Measurements from ENCODE around the gene MRAS.
A peak's percentile ranks its signal among the peaks of the same experiment; 100 is the strongest.

MRAS gene

DNA sequence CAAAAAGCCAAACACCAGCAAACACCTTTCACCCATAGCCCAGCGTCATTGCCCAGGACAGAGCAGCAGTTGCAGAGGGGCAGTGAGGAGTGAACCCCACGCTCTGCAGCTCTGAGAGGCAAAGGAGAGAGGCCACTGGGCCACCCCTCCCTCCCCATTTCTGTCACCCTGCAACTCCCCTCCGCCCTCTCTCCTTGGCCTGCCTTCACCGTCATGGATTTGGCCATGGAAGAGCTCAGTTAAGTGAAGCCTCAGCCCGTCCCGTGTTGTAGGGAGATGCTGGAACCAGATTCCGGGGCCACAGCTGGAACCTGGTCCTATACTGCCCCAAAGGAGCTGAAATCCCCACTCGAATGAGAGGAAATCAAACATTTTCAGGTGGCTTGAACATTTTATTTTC is 21.9 kb downstream of the MRAS start:
- TF ChIP-seq, protein P1, sequence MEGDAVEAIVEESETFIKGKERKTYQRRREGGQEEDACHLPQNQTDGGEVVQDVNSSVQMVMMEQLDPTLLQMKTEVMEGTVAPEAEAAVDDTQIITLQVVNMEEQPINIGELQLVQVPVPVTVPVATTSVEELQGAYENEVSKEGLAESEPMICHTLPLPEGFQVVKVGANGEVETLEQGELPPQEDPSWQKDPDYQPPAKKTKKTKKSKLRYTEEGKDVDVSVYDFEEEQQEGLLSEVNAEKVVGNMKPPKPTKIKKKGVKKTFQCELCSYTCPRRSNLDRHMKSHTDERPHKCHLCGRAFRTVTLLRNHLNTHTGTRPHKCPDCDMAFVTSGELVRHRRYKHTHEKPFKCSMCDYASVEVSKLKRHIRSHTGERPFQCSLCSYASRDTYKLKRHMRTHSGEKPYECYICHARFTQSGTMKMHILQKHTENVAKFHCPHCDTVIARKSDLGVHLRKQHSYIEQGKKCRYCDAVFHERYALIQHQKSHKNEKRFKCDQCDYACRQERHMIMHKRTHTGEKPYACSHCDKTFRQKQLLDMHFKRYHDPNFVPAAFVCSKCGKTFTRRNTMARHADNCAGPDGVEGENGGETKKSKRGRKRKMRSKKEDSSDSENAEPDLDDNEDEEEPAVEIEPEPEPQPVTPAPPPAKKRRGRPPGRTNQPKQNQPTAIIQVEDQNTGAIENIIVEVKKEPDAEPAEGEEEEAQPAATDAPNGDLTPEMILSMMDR (IDR thresholded peaks at IDR 0.05; ENCODE audit: borderline replicate concordance, control extremely low read depth, extremely low read depth, insufficient read depth, missing control alignments) = no peak
- no peak for DNase-seq (ENCODE audit: low spot score)
- in situ Hi-C loops (cut with MboI; ENCODE audit: low sequenced_read_pairs, unreplicated experiment) = no loop called here

DNA sequence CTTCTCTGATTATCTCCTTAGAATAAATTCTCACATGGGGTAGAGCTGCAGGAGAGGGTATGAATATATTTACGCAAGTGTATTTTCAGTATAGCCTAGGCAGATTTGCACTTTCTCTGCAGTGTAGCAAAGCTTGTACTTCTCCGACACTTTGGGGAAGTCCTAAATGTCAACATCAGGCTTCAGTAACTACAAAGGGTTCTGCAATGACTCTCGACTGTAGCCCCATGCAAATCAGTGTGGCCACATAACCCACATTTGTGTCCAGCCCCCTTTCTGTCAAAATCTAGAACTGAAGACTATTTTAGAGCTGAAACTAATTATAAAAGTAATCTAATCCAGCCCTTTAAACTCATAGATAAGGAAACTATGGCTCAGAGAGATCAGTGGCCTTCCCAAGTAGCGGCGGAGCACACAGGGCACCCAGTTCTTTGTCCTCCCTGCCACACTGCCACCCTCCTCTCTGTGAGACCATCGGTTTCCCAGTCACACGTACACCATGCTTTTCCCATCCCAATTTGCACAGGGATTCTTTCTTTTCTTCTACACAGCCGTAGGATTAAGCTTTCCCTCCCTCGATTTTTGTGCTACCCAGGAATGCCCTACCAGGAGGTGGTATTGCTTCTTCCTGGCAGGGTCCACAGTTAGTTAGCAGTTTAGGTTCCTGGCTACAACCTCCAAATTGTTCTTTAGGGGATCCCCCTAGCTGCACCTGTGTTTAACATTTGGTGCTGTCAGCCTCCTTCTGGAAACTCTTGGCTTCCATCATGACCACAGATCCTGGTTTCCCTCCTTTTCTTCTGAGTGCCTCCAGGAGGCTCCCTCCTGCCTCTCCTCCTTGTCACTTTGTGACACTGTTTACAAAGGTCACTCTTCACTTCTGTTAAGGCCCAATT is 22.9 kb downstream of the MRAS start:
- DNase-seq (ENCODE audit: low spot score) = peak; percentile 83
- in situ Hi-C loops (cut with MboI; ENCODE audit: low sequenced_read_pairs, unreplicated experiment) = no loop called here
- TF ChIP-seq, protein P1 (IDR thresholded peaks at IDR 0.05; ENCODE audit: borderline replicate concordance, control extremely low read depth, extremely low read depth, insufficient read depth, missing control alignments) = no peak

DNA sequence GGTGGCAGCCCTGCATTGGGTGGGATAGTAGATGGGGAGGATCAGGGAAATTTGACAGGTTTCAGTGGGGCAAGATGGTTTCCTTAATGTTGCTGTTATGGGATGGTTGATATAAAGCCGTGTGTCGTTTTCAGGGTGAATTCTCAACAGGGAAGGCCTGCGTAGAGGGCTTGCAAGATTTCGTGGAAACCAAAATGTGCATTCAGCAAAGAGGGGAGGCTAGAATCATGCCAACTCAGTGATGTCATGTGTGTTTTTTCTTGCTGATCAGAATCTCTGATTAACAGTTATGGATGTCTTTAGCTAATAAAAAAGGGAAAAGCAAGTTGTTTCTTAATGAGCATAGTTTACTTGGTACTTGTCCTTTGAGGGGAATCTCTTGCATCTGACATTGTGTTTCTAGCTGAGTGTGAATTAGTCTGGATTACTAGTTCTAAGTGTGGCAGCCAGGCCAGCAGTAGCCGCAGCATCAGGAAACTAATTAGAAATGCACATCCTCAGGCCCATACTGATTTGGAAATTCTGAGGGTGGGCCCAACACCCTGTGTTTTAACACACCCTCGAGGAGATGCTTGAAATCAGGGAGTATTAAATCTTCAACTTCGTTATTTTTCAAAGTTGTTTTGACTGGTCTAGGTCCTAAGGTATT is 24.8 kb downstream of the MRAS start:
- TF ChIP-seq, protein P1 (IDR thresholded peaks at IDR 0.05; ENCODE audit: borderline replicate concordance, control extremely low read depth, extremely low read depth, insufficient read depth, missing control alignments) = no peak
- in situ Hi-C loops (cut with MboI; ENCODE audit: low sequenced_read_pairs, unreplicated experiment) = no loop called here
- no peak for DNase-seq (ENCODE audit: low spot score)

DNA sequence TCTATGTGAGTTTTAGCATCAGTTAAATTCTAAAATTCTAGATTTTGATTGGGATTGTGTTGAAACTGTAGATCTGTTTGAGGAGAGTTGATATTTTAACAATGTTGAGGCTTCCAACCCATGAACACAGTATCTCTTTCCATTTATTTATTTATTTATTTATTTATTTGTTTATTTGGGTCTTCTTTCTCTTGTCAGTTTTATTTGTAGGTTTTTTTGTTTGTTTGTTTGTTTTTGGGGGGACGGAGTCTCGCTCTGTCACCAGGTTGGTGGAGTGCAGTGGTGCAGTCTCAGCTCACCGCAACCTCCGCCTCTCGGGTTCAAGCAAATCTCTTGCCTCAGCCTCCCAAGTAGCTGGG is 25.3 kb downstream of the MRAS start:
- no peak for DNase-seq (ENCODE audit: low spot score)
- in situ Hi-C loops (cut with MboI; ENCODE audit: low sequenced_read_pairs, unreplicated experiment) = no loop called here
- TF ChIP-seq, protein P1 (IDR thresholded peaks at IDR 0.05; ENCODE audit: borderline replicate concordance, control extremely low read depth, extremely low read depth, insufficient read depth, missing control alignments) = no peak

GRCh38 chr3:138374573-138375134 is 26.3 kb downstream of the MRAS start:
- in situ Hi-C loops (cut with MboI; ENCODE audit: low sequenced_read_pairs, unreplicated experiment) = no loop called here
- TF ChIP-seq, protein P1 (IDR thresholded peaks at IDR 0.05; ENCODE audit: borderline replicate concordance, control extremely low read depth, extremely low read depth, insufficient read depth, missing control alignments) = no peak
- no peak for DNase-seq (ENCODE audit: low spot score)

DNA sequence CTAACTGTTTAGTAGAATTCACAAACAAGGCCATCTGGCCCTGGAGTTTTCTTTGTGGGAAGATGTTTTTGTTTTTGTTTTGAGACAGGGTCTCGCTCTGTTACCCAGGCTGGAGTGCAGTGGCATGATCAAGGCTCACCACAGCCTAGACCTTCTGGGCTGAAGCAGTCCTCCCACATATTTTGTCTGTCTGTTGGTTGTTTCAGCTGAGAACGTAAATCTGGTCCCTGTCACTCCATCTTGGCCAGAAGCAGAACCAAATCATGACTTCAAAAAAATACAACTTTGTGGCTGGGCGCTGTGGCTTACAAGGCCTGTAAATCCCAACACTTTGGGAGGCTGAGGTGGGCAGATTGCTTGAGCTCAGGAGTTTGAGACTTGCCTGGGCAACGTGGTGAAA is 27.1 kb downstream of the MRAS start:
- in situ Hi-C loops (cut with MboI; ENCODE audit: low sequenced_read_pairs, unreplicated experiment) = no loop called here
- DNase-seq (ENCODE audit: low spot score) = no peak
- TF ChIP-seq, protein P1 (IDR thresholded peaks at IDR 0.05; ENCODE audit: borderline replicate concordance, control extremely low read depth, extremely low read depth, insufficient read depth, missing control alignments) = no peak

Data from GM13976 (cell line).